HEK293T (cell line): ENCODE data around the gene NELFE.

ENCODE experiments used
- ARNT ChIP-seq: fragments of 450-650 bp; IDR thresholded peaks from 2 replicates; pipeline ENCODE4 v1.6.1; 2017; ENCODE audit warnings: mild to moderate bottlenecking
- BHLHE40 ChIP-seq: fragments of 450-650 bp; IDR thresholded peaks from 2 replicates; pipeline ENCODE4 v1.6.1; 2016; ENCODE audit warnings: mild to moderate bottlenecking, moderate library complexity, borderline replicate concordance
- ELF4 ChIP-seq: fragments of 450-650 bp; IDR thresholded peaks from 2 replicates; pipeline ENCODE4 v1.6.1; 2017; ENCODE audit warnings: antibody characterized with exemption
- FOXA1 ChIP-seq: fragments of 450-650 bp; IDR thresholded peaks from 2 replicates; pipeline ENCODE4 v1.6.1; 2016; ENCODE audit warnings: mild to moderate bottlenecking
- L3MBTL2 ChIP-seq: fragments of 450-650 bp; conservative IDR thresholded peaks from 2 replicates; pipeline ENCODE4 v1.6.1; 2016; ENCODE audit warnings: mild to moderate bottlenecking
- SP1 ChIP-seq: fragments of 450-650 bp; IDR thresholded peaks from 2 replicates; pipeline ENCODE4 v1.6.1; 2017
- SUZ12 ChIP-seq: fragments of 450-650 bp; IDR thresholded peaks from 2 replicates; pipeline ENCODE4 v1.6.1; 2016; ENCODE audit warnings: mild to moderate bottlenecking
- TARDBP ChIP-seq: fragments of 450-650 bp; IDR thresholded peaks from 2 replicates; pipeline ENCODE4 v1.6.1; 2016

GRCh38 chr6:31935823-31936222 is 22.9 kb downstream of the NELFE start:
- TF ChIP-seq SUZ12 (no peak), FOXA1 (no peak), TARDBP (no peak), ELF4 (no peak), L3MBTL2 (no peak), ARNT (no peak), BHLHE40 (no peak), SP1 (no peak)
